ENCODE data around the gene NBPF3.
A peak's percentile ranks its signal among the peaks of the same experiment; 100 is the strongest.
"Not testable (repeated sequence)": the region's sequence is repeated elsewhere in the genome, so short reads cannot be mapped to it uniquely, and the experiment has no call there.

The NBPF3 gene
- total RNA-seq: 22.9 to 42.0 (median 29.6) reads per million in 4 experiments

GRCh38 chr1:21439721-21440629, at the start of gene NBPF3:
Gene NBPF3, plus strand, starts transcription at chr1:21440137. Its CDS starts 4,950 bp downstream, at chr1:21445087.
- peak; percentile 62 for DNase-seq

- no peak for DNase-seq
These were observed 48.4 kb upstream of the NBPF3 start for GRCh38 chr1:21391497-21391896.

DNA sequence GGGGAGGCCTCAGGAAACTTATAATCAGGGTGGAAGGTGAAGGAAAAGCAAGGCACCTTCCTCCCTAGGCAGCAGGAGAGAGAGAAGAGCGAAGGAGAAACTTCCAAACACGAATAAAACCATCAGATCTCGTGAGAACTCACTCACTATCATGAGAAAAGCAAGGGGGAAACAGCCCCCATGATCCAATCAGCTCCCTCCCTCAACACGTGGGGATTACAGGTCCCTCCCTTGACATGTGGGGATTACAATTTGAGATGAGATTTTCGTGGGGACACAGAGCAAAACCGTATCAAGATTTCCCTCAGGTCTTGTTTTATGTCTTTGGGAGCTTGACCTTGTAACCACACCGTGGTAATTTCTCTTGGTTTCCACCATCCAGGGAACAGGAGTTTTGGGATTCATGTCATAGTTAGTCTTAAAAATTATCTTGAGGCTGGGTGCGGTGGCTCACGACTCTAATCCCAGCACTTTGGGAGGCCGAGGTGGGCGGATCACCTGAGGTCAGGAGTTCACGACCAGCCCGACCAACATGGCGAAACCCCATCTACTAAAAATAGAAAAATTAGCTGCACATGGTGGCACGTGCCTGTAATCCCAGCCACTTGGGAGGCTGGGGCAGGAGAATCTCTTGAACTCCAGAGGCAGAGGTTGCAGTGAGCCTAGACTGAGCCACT, 47.2 kb upstream of the NBPF3 start:
- no peak for DNase-seq

GRCh38 chr1:21396516-21396915, 43.4 kb upstream of the NBPF3 start:
- no peak for DNase-seq

GRCh38 chr1:21397813-21398188, 42.1 kb upstream of the NBPF3 start:
- DNase-seq: no peak

GRCh38 chr1:21401726-21402346, 38.1 kb upstream of the NBPF3 start:
- not testable (repeated sequence) for DNase-seq

DNA sequence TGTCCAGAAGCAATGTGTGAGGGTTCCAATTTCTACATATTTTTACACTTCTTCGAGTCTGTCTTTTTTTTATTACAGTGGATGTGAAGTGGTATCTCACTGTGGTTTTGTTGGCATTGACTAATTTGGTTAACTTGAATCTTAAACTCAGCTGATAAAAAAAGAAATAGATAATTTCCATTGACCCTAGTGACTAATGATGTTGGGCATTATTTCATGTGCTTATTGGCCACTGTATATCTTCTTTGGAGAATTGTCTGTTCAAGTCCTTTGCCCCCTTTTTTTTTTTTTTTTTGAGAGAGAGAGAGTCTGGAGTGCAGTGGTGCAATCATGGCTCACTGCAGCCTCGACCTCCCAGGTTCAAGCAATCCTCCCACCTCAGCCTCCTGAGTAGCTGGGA, 33.3 kb upstream of the NBPF3 start:
- DNase-seq: no peak

- not testable (repeated sequence) for DNase-seq
These were observed 30.0 kb upstream of the NBPF3 start for GRCh38 chr1:21409897-21410296.

GRCh38 chr1:21414015-21414414, 25.9 kb upstream of the NBPF3 start:
- DNase-seq: no peak

GRCh38 chr1:21420378-21420777, 19.6 kb upstream of the NBPF3 start:
- not testable (repeated sequence) for DNase-seq

GRCh38 chr1:21421307-21421706, 18.6 kb upstream of the NBPF3 start:
- DNase-seq: not testable (repeated sequence)

GRCh38 chr1:21427798-21428480, 12.0 kb upstream of the NBPF3 start:
- DNase-seq: not testable (repeated sequence)

- DNase-seq: not testable (repeated sequence)
These were observed 11.4 kb upstream of the NBPF3 start for GRCh38 chr1:21428481-21429073.

GRCh38 chr1:21429210-21429609, 10.7 kb upstream of the NBPF3 start:
- DNase-seq: not testable (repeated sequence)

DNA sequence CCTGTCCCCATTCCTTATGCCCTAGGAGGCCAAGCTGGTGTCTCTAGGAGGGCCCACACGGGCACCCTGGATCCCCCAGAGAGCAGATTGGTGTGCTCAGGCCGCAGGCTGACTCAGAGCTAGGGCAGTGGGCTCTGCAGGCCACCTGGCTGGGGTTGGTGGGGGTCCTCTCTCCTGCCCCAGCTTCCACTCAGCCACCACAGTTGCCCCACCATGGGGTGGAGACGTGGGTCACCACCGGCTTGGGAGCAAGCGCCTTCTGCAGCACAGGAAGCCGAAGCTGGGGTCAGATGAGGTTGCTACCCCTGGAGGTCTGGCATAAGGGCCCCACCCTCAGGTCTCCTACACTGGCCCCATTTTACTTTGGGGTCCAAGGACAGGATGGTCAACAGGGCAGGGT, 9.1 kb upstream of the NBPF3 start:
- not testable (repeated sequence) for DNase-seq

GRCh38 chr1:21434394-21434793, 5.5 kb upstream of the NBPF3 start:
- no peak for DNase-seq

- no peak for DNase-seq
These were observed 4.1 kb upstream of the NBPF3 start for GRCh38 chr1:21435646-21436487.

- no peak for DNase-seq
These were observed 3.2 kb upstream of the NBPF3 start for GRCh38 chr1:21436488-21437340.

- DNase-seq: no peak
These were observed 2.6 kb upstream of the NBPF3 start for GRCh38 chr1:21437341-21437640.

GRCh38 chr1:21438646-21439312, 1.2 kb upstream of the NBPF3 start:
- DNase-seq: not testable (repeated sequence)

Measured in effector CD8-positive, alpha-beta T cell (primary cell).